PC-3 (cell line): ENCODE measurements around the gene BHLHA15. TPM values are rescaled to one million over a fixed set of nuclear protein-coding genes. Genes with fewer than 3 reads are reported as not detected.

Source experiments
- ATAC-seq: fragments of 200-7000 bp; cut with Tn5 transposase; 2 replicates; pipeline ENCODE4 v1.9.1; 2020; ENCODE audit warnings: mild to moderate bottlenecking, moderate library complexity
- BruUV-seq: library from RNA; stranded (reverse); fragments of 400-500 nt; replicated peaks from 2 replicates; lab custom pipeline; 2021; lab: Mats Ljungman, UMichigan
- CTCF ChIA-PET: fragments of 300-600 bp; sonication (Branson Sonifier 250); formaldehyde crosslinking; loops from one replicate; lab custom pipeline; 2022; ENCODE audit warnings: antibody characterized with exemption; lab: Charles Lee
- POLR2A ChIA-PET: fragments of 300-600 bp; sonication (Branson Sonifier 250); formaldehyde crosslinking; loops from one replicate; lab custom pipeline; 2022; ENCODE audit warnings: antibody characterized with exemption; ENCODE audit not compliant: unreplicated experiment; lab: Charles Lee
- DNase-seq: peaks from one replicate; pipeline ENCODE4 v3.0.0-alpha.2; 2015
- H2AFZ ChIP-seq: fragments of 300-600 bp; sonication (generic); 2 replicates; pipeline ENCODE4 v1.6.0; 2016; ENCODE audit warnings: antibody characterized with exemption, low read length
- H3F3A ChIP-seq: fragments of 300-600 bp; sonication (generic); one replicate; pipeline ENCODE4 v1.6.0; 2017; ENCODE audit warnings: antibody characterized with exemption, low read length, control low read depth, mild to moderate bottlenecking; ENCODE audit not compliant: unreplicated experiment
- H3K27ac ChIP-seq: fragments of 300-600 bp; sonication (generic); 2 replicates; pipeline ENCODE4 v1.5.1; 2016; ENCODE audit warnings: mild to moderate bottlenecking, low read length
- H3K27me3 ChIP-seq: fragments of 300-600 bp; sonication (generic); 2 replicates; pipeline ENCODE4 v1.6.1; 2016; ENCODE audit warnings: low read length, mixed read lengths
- H3K36me3 ChIP-seq: fragments of 300-600 bp; sonication (generic); 2 replicates; pipeline ENCODE4 v1.6.1; 2016; ENCODE audit warnings: low read depth, mixed run types, low read length, mixed read lengths
- H3K4me1 ChIP-seq: fragments of 300-600 bp; sonication (generic); 2 replicates; pipeline ENCODE4 v1.5.1; 2016; ENCODE audit warnings: low read length; ENCODE audit not compliant: insufficient read depth
- H3K4me2 ChIP-seq: fragments of 300-600 bp; sonication (generic); 2 replicates; pipeline ENCODE4 v1.6.0; 2016; ENCODE audit warnings: low read length
- H3K4me3 ChIP-seq: fragments of 300-600 bp; sonication (generic); 2 replicates; pipeline ENCODE4 v1.5.1; 2016; ENCODE audit warnings: mild to moderate bottlenecking, low read length, mixed read lengths
- H3K79me2 ChIP-seq: fragments of 300-600 bp; sonication (generic); 2 replicates; pipeline ENCODE4 v1.6.1; 2017; ENCODE audit warnings: low read length, mixed read lengths
- H3K9ac ChIP-seq: fragments of 300-600 bp; sonication (generic); 2 replicates; pipeline ENCODE4 v1.6.0; 2016; ENCODE audit warnings: mild to moderate bottlenecking, low read length
- H3K9me2 ChIP-seq: fragments of 300-600 bp; sonication (generic); replicated peaks from 2 replicates; pipeline ENCODE4 v1.6.1; 2016; ENCODE audit warnings: mixed run types, low read length, mixed read lengths
- H3K9me3 ChIP-seq: fragments of 300-600 bp; sonication (generic); 2 replicates; pipeline ENCODE4 v1.6.1; 2016; ENCODE audit warnings: low read length, mixed read lengths
- H4K20me1 ChIP-seq: fragments of 300-600 bp; sonication (generic); 2 replicates; pipeline ENCODE4 v1.6.1; 2016; ENCODE audit warnings: low read length, mixed read lengths
- EZH2 ChIP-seq: fragments of 300-600 bp; sonication (generic); IDR thresholded peaks from one replicate; pipeline ENCODE4 v1.6.1; 2017; ENCODE audit warnings: antibody characterized with exemption, mild to moderate bottlenecking, low read length; ENCODE audit not compliant: unreplicated experiment
- EZH2phosphoT487 ChIP-seq: fragments of 300-600 bp; sonication (generic); IDR thresholded peaks from 2 replicates; pipeline ENCODE4 v1.6.1; 2018; ENCODE audit warnings: mild to moderate bottlenecking, antibody characterized with exemption, low read length, borderline replicate concordance
- intact Hi-C: fragments of 100-400 bp; cut with micrococcal nuclease; formaldehyde crosslinking; loops from 2 replicates; pipeline ENCODE4 v1.9.0; 2023
- total RNA-seq: library from RNA; depleted of rRNA; stranded (reverse); fragments of >200 nt; gene quantifications from 2 replicates; pipeline ENCODE4 v1.2.3, GENCODE V29; 2014
- TF ChIP-seq, protein P1 (sequence below): fragments of 300-600 bp; sonication (generic); conservative IDR thresholded peaks from 2 replicates; pipeline ENCODE4 v1.5.1; 2017; ENCODE audit warnings: antibody characterized with exemption, low read depth, mild to moderate bottlenecking, low read length

Gene BHLHA15
- total RNA-seq, 1 experiment from 2014 or later: 12.0 TPM

DNA sequence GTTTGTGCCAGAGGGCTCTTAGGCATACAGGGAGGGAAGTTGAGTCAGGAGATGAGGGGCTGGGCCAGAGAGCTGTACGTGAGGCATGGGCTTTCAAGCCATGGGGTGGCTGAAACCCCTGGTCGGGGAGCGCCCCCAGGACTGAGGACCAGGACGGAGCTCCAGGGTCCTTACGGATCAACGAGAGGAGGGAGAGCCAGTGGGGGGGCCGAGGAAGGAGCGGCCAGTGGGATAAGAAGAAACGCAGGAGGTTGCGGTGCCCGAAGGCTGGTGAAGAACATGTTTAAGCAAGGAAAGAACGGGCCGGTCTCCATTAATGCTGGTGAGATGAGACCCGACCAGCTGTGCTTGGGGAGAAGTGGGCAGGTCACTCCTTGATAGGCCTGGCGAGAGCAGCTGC is 43.6 kb upstream of the BHLHA15 start:
- Histone ChIP-seq H2AFZ (no peak overlapping the region), H3K4me3 (no peak overlapping the region), H4K20me1 (no peaks in the 10 kb centered on the region), H3K4me2 (no peak overlapping the region), H3K9me2 (no peaks in the 10 kb centered on the region), H3K27me3 (no peaks in the 10 kb centered on the region), H3K27ac (no peak overlapping the region), H3K9me3 (no peaks in the 10 kb centered on the region), H3K79me2 (peaks cover 2% of the 10 kb centered on the region; the same call in 1 of the 2 replicates), H3K36me3 (no peaks in the 10 kb centered on the region; the same call in 1 of the 2 replicates), H3K9ac (no peak overlapping the region), H3K4me1 (peaks cover 22% of the 10 kb centered on the region), H3F3A (no peaks in the 10 kb centered on the region)
- ATAC-seq (no peak), DNase-seq (no peak)
- CTCF ChIA-PET: interaction anchor here (5.8 kb wide), 1 partner anchor 145 kb away, joined by 72 read pairs; no protein-coding TSS in a partner anchor
- intact Hi-C loops: loop anchor here (1.0 to 10.0 kb wide), 3 partner anchors 81 to 323 kb away; no protein-coding TSS in a partner anchor
- no peak for TF ChIP-seq EZH2phosphoT487
- TF ChIP-seq EZH2: no peak
- TF ChIP-seq, protein P1, sequence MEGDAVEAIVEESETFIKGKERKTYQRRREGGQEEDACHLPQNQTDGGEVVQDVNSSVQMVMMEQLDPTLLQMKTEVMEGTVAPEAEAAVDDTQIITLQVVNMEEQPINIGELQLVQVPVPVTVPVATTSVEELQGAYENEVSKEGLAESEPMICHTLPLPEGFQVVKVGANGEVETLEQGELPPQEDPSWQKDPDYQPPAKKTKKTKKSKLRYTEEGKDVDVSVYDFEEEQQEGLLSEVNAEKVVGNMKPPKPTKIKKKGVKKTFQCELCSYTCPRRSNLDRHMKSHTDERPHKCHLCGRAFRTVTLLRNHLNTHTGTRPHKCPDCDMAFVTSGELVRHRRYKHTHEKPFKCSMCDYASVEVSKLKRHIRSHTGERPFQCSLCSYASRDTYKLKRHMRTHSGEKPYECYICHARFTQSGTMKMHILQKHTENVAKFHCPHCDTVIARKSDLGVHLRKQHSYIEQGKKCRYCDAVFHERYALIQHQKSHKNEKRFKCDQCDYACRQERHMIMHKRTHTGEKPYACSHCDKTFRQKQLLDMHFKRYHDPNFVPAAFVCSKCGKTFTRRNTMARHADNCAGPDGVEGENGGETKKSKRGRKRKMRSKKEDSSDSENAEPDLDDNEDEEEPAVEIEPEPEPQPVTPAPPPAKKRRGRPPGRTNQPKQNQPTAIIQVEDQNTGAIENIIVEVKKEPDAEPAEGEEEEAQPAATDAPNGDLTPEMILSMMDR: no peak
- BruUV-seq: no TSS peak
- POLR2A ChIA-PET: no interaction called here

DNA sequence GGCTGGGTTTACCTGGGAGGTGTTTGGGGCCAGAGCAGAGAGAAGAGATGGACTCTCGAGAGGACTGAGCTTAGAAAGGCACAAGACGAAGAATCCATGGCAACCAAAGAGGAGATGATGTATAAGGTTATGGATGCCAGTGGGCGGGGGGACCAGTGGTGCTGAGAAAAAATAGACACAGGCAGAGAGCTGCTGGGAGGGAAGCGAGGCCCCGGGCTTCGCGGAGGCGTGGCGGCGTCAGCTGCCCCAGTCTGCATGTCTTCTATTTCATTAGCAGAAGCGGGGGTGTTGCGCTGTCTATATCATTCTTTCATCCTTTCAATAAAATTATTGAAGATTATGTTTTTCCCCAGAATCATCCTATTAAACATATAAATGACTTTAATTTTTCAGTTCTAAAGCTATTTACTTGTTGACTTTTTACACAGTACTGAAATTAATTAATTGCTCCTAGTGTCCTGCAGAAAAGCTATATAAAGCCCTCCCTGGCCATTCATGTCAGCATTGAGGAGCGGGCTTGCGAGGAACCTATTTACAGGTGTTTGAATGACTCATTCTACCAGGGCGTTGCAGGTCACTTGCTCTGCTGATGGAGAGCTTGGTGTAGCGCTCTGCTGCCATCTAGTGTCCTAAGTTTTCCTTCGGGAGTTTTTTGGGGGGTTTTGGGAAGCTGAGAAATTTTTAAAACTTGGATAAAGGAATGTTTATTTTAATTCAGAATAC is 42.9 kb upstream of the BHLHA15 start:
- no TSS peak for BruUV-seq
- Histone ChIP-seq H3K9me3 (no peaks in the 10 kb centered on the region), H3K9ac (no peak overlapping the region), H3K27ac (no peak overlapping the region), H3K4me2 (no peak overlapping the region), H3K36me3 (peaks cover 3% of the 10 kb centered on the region; the same call in 1 of the 2 replicates), H3K9me2 (no peaks in the 10 kb centered on the region), H4K20me1 (no peaks in the 10 kb centered on the region), H2AFZ (no peak overlapping the region), H3K79me2 (no peaks in the 10 kb centered on the region; the same call in 1 of the 2 replicates), H3K4me1 (peaks cover 16% of the 10 kb centered on the region), H3K27me3 (no peaks in the 10 kb centered on the region), H3K4me3 (no peak overlapping the region), H3F3A (no peaks in the 10 kb centered on the region)
- peak; percentile 86 for DNase-seq
- CTCF ChIA-PET: interaction anchor here (0.5 to 5.8 kb wide), 9 partner anchors 35 to 669 kb away, joined by 3 to 72 read pairs (median 4); partner anchors contain the start of gene ASNS
- peak; percentile 46 for ATAC-seq
- POLR2A ChIA-PET: no interaction called here
- intact Hi-C loops: loop anchor here (1.0 to 10.0 kb wide), 3 partner anchors 82 to 324 kb away; no protein-coding TSS in a partner anchor
- TF ChIP-seq EZH2phosphoT487: no peak
- TF ChIP-seq, protein P1: peak; percentile 88
